Measurements from ENCODE around the gene PSMG4. TPM values are rescaled to one million over a fixed set of nuclear protein-coding genes. Genes with fewer than 3 reads are reported as not detected.

PSMG4 gene
- total and polyA plus RNA-seq, 4 experiments from 2014 or later: 41.0 to 63.0 (median 47.1) TPM

DNA sequence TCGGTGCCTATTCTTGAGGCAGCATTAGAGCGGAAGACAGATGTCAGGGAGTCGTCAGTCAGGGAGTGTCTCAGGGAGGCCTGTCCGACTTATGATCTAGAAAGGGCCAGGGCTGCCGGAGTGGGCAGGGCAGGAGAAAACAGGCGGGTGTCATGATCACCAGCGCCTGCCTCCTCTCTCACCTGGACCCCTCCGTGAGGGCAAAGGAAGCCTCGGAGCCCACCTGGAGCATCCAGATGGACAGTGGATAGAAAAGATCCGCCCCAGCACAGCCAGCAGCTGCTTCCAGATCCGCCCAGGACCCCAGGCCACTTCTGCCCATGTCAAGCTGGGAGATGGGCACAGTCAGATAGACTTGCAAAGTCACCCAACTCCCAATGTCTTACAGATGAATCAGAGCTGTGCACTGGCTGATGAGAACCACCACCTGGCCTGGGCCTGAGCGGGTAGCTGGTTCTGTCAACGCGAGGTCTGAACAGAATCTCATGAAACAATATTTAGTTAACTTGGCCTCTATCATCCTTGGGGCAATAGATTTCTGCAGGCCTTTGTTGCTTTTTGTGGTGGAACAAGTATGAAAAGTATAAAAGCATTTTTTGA lies 22.2 kb downstream of the PSMG4 start:
- H3K36me3 ChIP-seq (ENCODE audit: insufficient read depth, low read length): peaks cover 6% of the 10 kb centered on the region
- H3K4me3 ChIP-seq (ENCODE audit: low read length in 2 of 2): no peak overlapping the region
- no peak overlapping the region for H3K27ac Mint-ChIP-seq
- intact Hi-C loops (cut with micrococcal nuclease): no loop called here
- H3K9me3 ChIP-seq (ENCODE audit: control insufficient read depth in 1 of 2, low read length in 2 of 2): no peaks in the 10 kb centered on the region
- ChIA-PET CTCF (ENCODE audit: partially characterized antibody) (interaction anchor here (0.6 to 16.9 kb wide), 7 partner anchors 9 to 450 kb away, joined by 3 to 242 read pairs (median 4); no protein-coding TSS in a partner anchor), POLR2A (ENCODE audit: partially characterized antibody) (no interaction called here)
- H3K27ac ChIP-seq (ENCODE audit: low read depth, low read length): no peak overlapping the region
- H3K9me3 Mint-ChIP-seq: no peaks in the 10 kb centered on the region
- no peaks in the 10 kb centered on the region for H3K27me3 Mint-ChIP-seq
- no peaks in the 10 kb centered on the region for H3K27me3 ChIP-seq (ENCODE audit: insufficient read depth, low read length)
- peaks cover 3% of the 10 kb centered on the region for H3K4me1 ChIP-seq (ENCODE audit: insufficient read depth, low read length)
- H3K4me3 Mint-ChIP-seq: no peak overlapping the region
- H3K36me3 Mint-ChIP-seq: peaks cover 0 to 26% of the 10 kb centered on the region in 2 donors
- peaks cover 4 to 14% (median 5%) of the 10 kb centered on the region in 4 donors for H3K4me1 Mint-ChIP-seq
- DNase-seq: no peak

GRCh38 chr6:3281631-3282475 lies 23.1 kb downstream of the PSMG4 start:
- CTCF ChIA-PET (ENCODE audit: partially characterized antibody): interaction anchor here (0.7 to 16.9 kb wide), 6 partner anchors 9 to 449 kb away, joined by 3 to 242 read pairs (median 5); no protein-coding TSS in a partner anchor
- Mint-ChIP-seq H3K4me1 (peaks cover 4 to 8% (median 6%) of the 10 kb centered on the region in 4 donors), H3K36me3 (peaks cover 0 to 23% of the 10 kb centered on the region in 2 donors), H3K27me3 (no peaks in the 10 kb centered on the region), H3K9me3 (no peaks in the 10 kb centered on the region), H3K27ac (peak overlapping the region in 2 of 7 donors; percentile 8 to 10), H3K4me3 (no peak overlapping the region)
- H3K27me3 ChIP-seq (ENCODE audit: insufficient read depth, low read length): no peaks in the 10 kb centered on the region
- peaks cover 6% of the 10 kb centered on the region for H3K36me3 ChIP-seq (ENCODE audit: insufficient read depth, low read length)
- peaks cover 3% of the 10 kb centered on the region for H3K4me1 ChIP-seq (ENCODE audit: insufficient read depth, low read length)
- no peak overlapping the region for H3K4me3 ChIP-seq (ENCODE audit: low read length in 2 of 2)
- H3K27ac ChIP-seq (ENCODE audit: low read depth, low read length): no peak overlapping the region
- POLR2A ChIA-PET (ENCODE audit: partially characterized antibody): no interaction called here
- no peaks in the 10 kb centered on the region for H3K9me3 ChIP-seq (ENCODE audit: control insufficient read depth in 1 of 2, low read length in 2 of 2)
- intact Hi-C loops (cut with micrococcal nuclease): no loop called here
- no peak for DNase-seq

GRCh38 chr6:3282476-3283236 lies 23.9 kb downstream of the PSMG4 start:
- intact Hi-C loops (cut with micrococcal nuclease): no loop called here
- CTCF ChIA-PET (ENCODE audit: partially characterized antibody): interaction anchor here (0.7 to 16.9 kb wide), 3 partner anchors 10 to 449 kb away, joined by 3 to 242 read pairs (median 5); no protein-coding TSS in a partner anchor
- Mint-ChIP-seq H3K36me3 (peaks cover 0 to 21% of the 10 kb centered on the region in 2 donors), H3K4me1 (peaks cover 4 to 10% (median 6%) of the 10 kb centered on the region in 4 donors), H3K27ac (no peak overlapping the region), H3K4me3 (no peak overlapping the region), H3K27me3 (no peaks in the 10 kb centered on the region), H3K9me3 (no peaks in the 10 kb centered on the region)
- POLR2A ChIA-PET (ENCODE audit: partially characterized antibody): no interaction called here
- H3K36me3 ChIP-seq (ENCODE audit: insufficient read depth, low read length): peaks cover 6% of the 10 kb centered on the region
- H3K4me1 ChIP-seq (ENCODE audit: insufficient read depth, low read length): peaks cover 3% of the 10 kb centered on the region
- no peaks in the 10 kb centered on the region for H3K27me3 ChIP-seq (ENCODE audit: insufficient read depth, low read length)
- H3K27ac ChIP-seq (ENCODE audit: low read depth, low read length): no peak overlapping the region
- H3K4me3 ChIP-seq (ENCODE audit: low read length in 2 of 2): no peak overlapping the region
- DNase-seq: no peak
- no peaks in the 10 kb centered on the region for H3K9me3 ChIP-seq (ENCODE audit: control insufficient read depth in 1 of 2, low read length in 2 of 2)

DNA sequence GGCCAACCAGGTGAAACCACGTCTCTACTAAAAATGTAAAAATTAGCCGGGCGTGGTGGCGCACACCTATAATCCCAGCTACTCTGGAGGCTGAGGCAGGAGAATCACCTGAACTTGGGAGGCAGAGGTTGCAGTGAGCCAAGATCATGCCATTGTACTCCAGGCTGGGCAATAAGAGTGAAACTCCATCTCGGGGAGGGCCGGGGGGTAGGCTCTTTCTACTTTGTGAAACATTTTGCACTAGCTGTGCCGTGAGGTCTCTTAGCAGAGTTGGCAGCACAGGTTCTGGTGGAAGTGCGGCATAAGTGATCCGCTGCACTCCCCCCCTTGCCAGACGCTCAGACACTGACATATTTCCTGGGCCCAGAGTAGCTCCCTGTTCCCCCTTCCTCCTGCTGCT lies 24.5 kb downstream of the PSMG4 start:
- peaks cover 4 to 10% (median 6%) of the 10 kb centered on the region in 4 donors for H3K4me1 Mint-ChIP-seq
- no peak for DNase-seq
- H3K9me3 ChIP-seq (ENCODE audit: control insufficient read depth in 1 of 2, low read length in 2 of 2): no peaks in the 10 kb centered on the region
- no peaks in the 10 kb centered on the region for H3K9me3 Mint-ChIP-seq
- H3K27ac ChIP-seq (ENCODE audit: low read depth, low read length): no peak overlapping the region
- ChIA-PET POLR2A (ENCODE audit: partially characterized antibody) (no interaction called here), CTCF (ENCODE audit: partially characterized antibody) (interaction anchor here (1.6 to 16.9 kb wide), 2 partner anchors 10 to 448 kb away, joined by 5 to 242 read pairs; no protein-coding TSS in a partner anchor)
- H3K36me3 ChIP-seq (ENCODE audit: insufficient read depth, low read length): peaks cover 6% of the 10 kb centered on the region
- peaks cover 3% of the 10 kb centered on the region for H3K4me1 ChIP-seq (ENCODE audit: insufficient read depth, low read length)
- H3K27me3 ChIP-seq (ENCODE audit: insufficient read depth, low read length): no peaks in the 10 kb centered on the region
- no peak overlapping the region for H3K27ac Mint-ChIP-seq
- H3K27me3 Mint-ChIP-seq: no peaks in the 10 kb centered on the region
- intact Hi-C loops (cut with micrococcal nuclease): no loop called here
- H3K4me3 ChIP-seq (ENCODE audit: low read length in 2 of 2): no peak overlapping the region
- H3K36me3 Mint-ChIP-seq: peaks cover 0 to 21% of the 10 kb centered on the region in 2 donors
- H3K4me3 Mint-ChIP-seq: no peak overlapping the region

DNA sequence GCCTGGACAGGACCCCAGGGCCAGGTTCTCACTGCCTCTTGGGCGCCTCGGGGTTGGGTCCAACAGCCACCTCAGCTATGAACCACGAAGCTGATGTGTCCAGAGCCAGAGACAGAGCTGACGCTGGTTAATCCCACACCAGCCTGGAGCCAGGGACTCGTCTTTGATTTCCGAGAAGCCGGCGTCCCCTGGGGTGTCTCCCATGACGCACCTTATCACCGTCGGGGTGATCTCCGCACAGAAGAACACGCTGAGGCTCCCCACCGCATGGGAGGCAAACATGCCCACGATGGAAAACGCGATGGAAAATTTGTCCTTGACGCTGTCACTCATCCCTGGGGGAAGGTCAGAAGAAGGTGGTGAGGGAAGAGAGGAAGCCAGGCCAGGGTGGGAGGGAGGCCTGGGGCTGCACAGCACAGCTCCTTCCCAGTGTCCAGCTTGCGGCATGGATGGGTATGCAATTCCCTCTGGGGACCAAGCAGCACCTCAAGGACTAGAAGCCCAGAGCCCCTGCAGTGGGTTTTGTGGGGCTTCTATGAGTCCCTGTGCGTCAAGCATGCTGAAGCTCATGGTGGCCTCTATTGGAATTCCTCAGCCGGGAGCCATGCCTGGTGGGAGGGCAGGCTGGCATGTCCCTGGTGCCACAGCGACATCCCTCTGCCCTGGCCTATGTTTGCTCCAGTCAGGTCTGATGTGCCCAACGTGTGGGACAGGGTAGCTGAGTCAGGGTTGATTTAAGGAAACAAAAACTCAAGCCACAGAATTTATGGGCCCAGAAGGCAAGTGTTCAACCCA lies 25.1 kb downstream of the PSMG4 start:
- Mint-ChIP-seq H3K4me3 (no peak overlapping the region), H3K36me3 (peaks cover 0 to 21% of the 10 kb centered on the region in 2 donors), H3K27me3 (no peaks in the 10 kb centered on the region), H3K9me3 (no peaks in the 10 kb centered on the region), H3K4me1 (peaks cover 4 to 10% (median 6%) of the 10 kb centered on the region in 4 donors), H3K27ac (peak overlapping the region in 2 of 7 donors; percentile 30 to 68)
- POLR2A ChIA-PET (ENCODE audit: partially characterized antibody): no interaction called here
- peaks cover 6% of the 10 kb centered on the region for H3K36me3 ChIP-seq (ENCODE audit: insufficient read depth, low read length)
- peaks cover 3% of the 10 kb centered on the region for H3K4me1 ChIP-seq (ENCODE audit: insufficient read depth, low read length)
- H3K27ac ChIP-seq (ENCODE audit: low read depth, low read length): no peak overlapping the region
- no peak overlapping the region for H3K4me3 ChIP-seq (ENCODE audit: low read length in 2 of 2)
- CTCF ChIA-PET (ENCODE audit: partially characterized antibody): interaction anchor here (1.6 to 16.9 kb wide), 2 partner anchors 11 to 447 kb away, joined by 5 to 242 read pairs; no protein-coding TSS in a partner anchor
- H3K27me3 ChIP-seq (ENCODE audit: insufficient read depth, low read length): no peaks in the 10 kb centered on the region
- no peaks in the 10 kb centered on the region for H3K9me3 ChIP-seq (ENCODE audit: control insufficient read depth in 1 of 2, low read length in 2 of 2)
- no peak for DNase-seq
- intact Hi-C loops (cut with micrococcal nuclease): no loop called here

DNA sequence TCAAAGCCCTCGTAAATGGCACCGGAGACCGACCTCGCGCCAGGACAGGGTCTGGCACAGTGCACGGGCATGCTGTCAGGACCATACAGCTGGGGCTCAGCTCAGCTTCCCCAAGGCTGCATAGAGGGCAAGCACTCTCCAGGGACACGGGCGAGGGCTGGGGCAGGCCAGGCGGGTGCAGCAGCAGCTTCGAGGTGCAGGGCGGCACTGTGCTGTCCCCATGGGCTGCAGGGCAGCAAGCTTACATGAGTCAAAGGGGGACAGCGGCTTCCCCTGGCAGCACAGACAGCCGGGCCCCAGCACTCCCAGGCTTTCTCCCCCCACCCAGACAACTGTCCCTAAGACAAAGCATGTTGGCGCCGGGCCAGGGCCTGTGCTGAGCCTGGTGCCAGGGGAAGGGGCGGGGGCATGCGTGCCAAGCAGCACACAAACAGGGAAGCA lies 25.7 kb downstream of the PSMG4 start:
- H3K9me3 ChIP-seq (ENCODE audit: control insufficient read depth in 1 of 2, low read length in 2 of 2): no peaks in the 10 kb centered on the region
- peaks cover 4 to 8% (median 6%) of the 10 kb centered on the region in 4 donors for H3K4me1 Mint-ChIP-seq
- H3K27me3 Mint-ChIP-seq: no peaks in the 10 kb centered on the region
- no peaks in the 10 kb centered on the region for H3K27me3 ChIP-seq (ENCODE audit: insufficient read depth, low read length)
- H3K4me3 ChIP-seq (ENCODE audit: low read length in 2 of 2): no peak overlapping the region
- H3K4me1 ChIP-seq (ENCODE audit: insufficient read depth, low read length): peaks cover 3% of the 10 kb centered on the region
- H3K27ac Mint-ChIP-seq: peak overlapping the region in 2 of 7 donors; percentile 30 to 47
- POLR2A ChIA-PET (ENCODE audit: partially characterized antibody): no interaction called here
- DNase-seq: no peak
- peaks cover 0 to 20% of the 10 kb centered on the region in 2 donors for H3K36me3 Mint-ChIP-seq
- CTCF ChIA-PET (ENCODE audit: partially characterized antibody): interaction anchor here (16.9 kb wide), 1 partner anchor 447 kb away, joined by 242 read pairs; no protein-coding TSS in a partner anchor
- H3K9me3 Mint-ChIP-seq: no peaks in the 10 kb centered on the region
- H3K27ac ChIP-seq (ENCODE audit: low read depth, low read length): no peak overlapping the region
- no peak overlapping the region for H3K4me3 Mint-ChIP-seq
- intact Hi-C loops (cut with micrococcal nuclease): no loop called here
- peaks cover 6% of the 10 kb centered on the region for H3K36me3 ChIP-seq (ENCODE audit: insufficient read depth, low read length)

All from CD4-positive, alpha-beta memory T cell (primary cell).